Panc1 (cell line): ENCODE measurements around the gene TGFBR1.

Experiments used
- CTCF ChIP-seq: fragments of 450-650 bp; IDR thresholded peaks from 2 replicates; pipeline ENCODE4 v1.5.1; 2017; ENCODE audit warnings: mild to moderate bottlenecking
- POLR2AphosphoS5 ChIP-seq: IDR thresholded peaks from 2 replicates; pipeline ENCODE4 v1.6.1; 2012; ENCODE audit warnings: mild to moderate bottlenecking, low read depth, low read length, moderate library complexity
- REST ChIP-seq, 2 experiments: IDR thresholded peaks; 2 replicates each; pipeline ENCODE4 v1.6.1; 2011 to 2012; ENCODE audit warnings: low read depth in 2 of 2, control low read depth in 1 of 2, low read length in 1 of 2, mild to moderate bottlenecking in 1 of 2, moderate library complexity in 1 of 2; ENCODE audit not compliant: insufficient read depth in 1 of 2
- SIN3A ChIP-seq: IDR thresholded peaks from 2 replicates; pipeline ENCODE4 v1.6.1; 2012; ENCODE audit warnings: low read depth, mild to moderate bottlenecking, low read length, moderate library complexity, borderline replicate concordance; ENCODE audit not compliant: insufficient read depth
- TCF7L2 ChIP-seq: IDR thresholded peaks from 2 replicates; pipeline ENCODE4 v1.6.1; 2011; ENCODE audit warnings: mild to moderate bottlenecking, low read depth, low read length, inconsistent platforms

GRCh38 chr9:99085949-99086948 lies 18.7 kb upstream of the TGFBR1 start:
- TF ChIP-seq POLR2AphosphoS5 (no peak), REST (IDR thresholded peaks at IDR 0.05; ENCODE audit: insufficient read depth in 1 of 2, low read depth in 2 of 2, low read length in 1 of 2) (no peak), CTCF (no peak), TCF7L2 (no peak), SIN3A (no peak)
